ENCODE results near the gene FECH. TPM values are rescaled to one million over a fixed set of nuclear protein-coding genes. Genes with fewer than 3 reads are reported as not detected.

Gene FECH
- total RNA-seq, 1 experiment from 2014 or later = 16.6 TPM

GRCh38 chr18:57527556-57528229 is 58.8 kb downstream of the FECH start:
- POLR2A ChIA-PET = no interaction called here

GRCh38 chr18:57523171-57523956 is 63.1 kb downstream of the FECH start:
- DNase-seq (ENCODE audit: low spot score) = no peak
- no peak overlapping the region for H3K27ac Mint-ChIP-seq
- H3K4me1 Mint-ChIP-seq = no peaks in the 10 kb centered on the region
- ATAC-seq = no peak
- no peak overlapping the region for H3K4me3 Mint-ChIP-seq
- peaks cover 11% of the 10 kb centered on the region for H3K9me3 Mint-ChIP-seq
- H3K27me3 Mint-ChIP-seq (ENCODE audit: low read depth) = no peaks in the 10 kb centered on the region
- ChIA-PET CTCF (no interaction called here), POLR2A (no interaction called here)
- no peaks in the 10 kb centered on the region for H3K36me3 Mint-ChIP-seq
- TF ChIP-seq PREB (CRISPR knock-in tag; IDR thresholded peaks at IDR 0.05; ENCODE audit: borderline replicate concordance) (no peak), JAZF1 (CRISPR knock-in tag; IDR thresholded peaks at IDR 0.05) (no peak), FOXP4 (CRISPR knock-in tag; IDR thresholded peaks at IDR 0.05) (no peak), CTCF (IDR thresholded peaks at IDR 0.05) (no peak), GTF2I (CRISPR knock-in tag; conservative IDR thresholded peaks at IDR 0.05) (no peak)

More at GRCh38 chr18:57527556-57528229, 58.8 kb downstream of the FECH start:
- CTCF ChIA-PET = no interaction called here
- no peak for DNase-seq (ENCODE audit: low spot score)
- Mint-ChIP-seq H3K27me3 (ENCODE audit: low read depth) (no peaks in the 10 kb centered on the region), H3K36me3 (no peaks in the 10 kb centered on the region), H3K4me1 (peaks cover 12% of the 10 kb centered on the region), H3K4me3 (no peak overlapping the region), H3K27ac (no peak overlapping the region), H3K9me3 (peaks cover 11% of the 10 kb centered on the region)
- TF ChIP-seq ZNF138 (CRISPR knock-in tag; conservative IDR thresholded peaks at IDR 0.05) (no peak), ZNF396 (CRISPR knock-in tag; IDR thresholded peaks at IDR 0.05; ENCODE audit: borderline replicate concordance) (no peak), NFE2L1 (CRISPR knock-in tag; IDR thresholded peaks at IDR 0.05) (no peak), ZMAT4 (CRISPR knock-in tag; IDR thresholded peaks at IDR 0.05) (no peak), RELA (CRISPR knock-in tag; IDR thresholded peaks at IDR 0.05; ENCODE audit: borderline replicate concordance) (no peak), SMAD4 (CRISPR knock-in tag; IDR thresholded peaks at IDR 0.05) (no peak), FOXP4 (CRISPR knock-in tag; IDR thresholded peaks at IDR 0.05) (no peak), TEAD1 (CRISPR knock-in tag; IDR thresholded peaks at IDR 0.05) (no peak), IRF1 (CRISPR knock-in tag; IDR thresholded peaks at IDR 0.05) (no peak), GABPB1 (CRISPR knock-in tag; IDR thresholded peaks at IDR 0.05) (no peak), ESRRA (CRISPR knock-in tag; IDR thresholded peaks at IDR 0.05; ENCODE audit: borderline replicate concordance) (no peak)
- no peak for ATAC-seq
